T-helper 1 cell treated with Interleukin-12 subunit alpha and Interleukin-12 subunit beta and Interleukin-4 antibody, amounts not matched to agents 30 ng/mL and 1 ng/mL, for 36 hours (primary cell): ENCODE results near the gene CASKIN1. TPM values are rescaled to one million over a fixed set of nuclear protein-coding genes. Genes with fewer than 3 reads are reported as not detected.

ENCODE experiments used
- intact Hi-C: fragments of 100-400 bp; cut with micrococcal nuclease; formaldehyde crosslinking; loops from one replicate; pipeline ENCODE4 v1.15.1; 2024
- total RNA-seq: library from RNA; stranded (reverse); gene quantifications from 2 replicates; pipeline ENCODE4 v1.2.3, GENCODE V29; 2022

The CASKIN1 gene
- total RNA-seq, 1 donor from 2014 or later, result 0.05 TPM

DNA sequence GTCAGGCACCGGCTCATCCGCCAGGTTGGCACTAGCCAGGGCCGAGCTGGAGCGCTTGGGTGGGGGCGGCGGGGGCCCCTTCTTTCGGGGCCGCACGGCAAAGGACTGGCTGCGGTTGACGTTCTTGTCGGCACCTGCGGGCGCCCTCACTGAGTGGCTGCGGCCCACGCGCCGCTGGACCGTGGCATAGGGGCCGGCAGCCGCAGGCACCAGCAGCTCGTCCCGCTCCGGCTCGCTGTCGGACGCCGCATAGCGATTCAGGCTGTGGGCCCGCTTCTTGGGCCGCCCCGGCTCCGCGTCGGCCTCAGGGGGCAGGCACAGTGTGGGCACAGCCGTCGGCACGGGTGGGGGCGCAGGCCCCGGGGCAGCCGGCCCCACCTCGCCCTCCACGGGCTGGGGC is 15.9 kb downstream of the CASKIN1 start:
- intact Hi-C loops, result no loop called here

DNA sequence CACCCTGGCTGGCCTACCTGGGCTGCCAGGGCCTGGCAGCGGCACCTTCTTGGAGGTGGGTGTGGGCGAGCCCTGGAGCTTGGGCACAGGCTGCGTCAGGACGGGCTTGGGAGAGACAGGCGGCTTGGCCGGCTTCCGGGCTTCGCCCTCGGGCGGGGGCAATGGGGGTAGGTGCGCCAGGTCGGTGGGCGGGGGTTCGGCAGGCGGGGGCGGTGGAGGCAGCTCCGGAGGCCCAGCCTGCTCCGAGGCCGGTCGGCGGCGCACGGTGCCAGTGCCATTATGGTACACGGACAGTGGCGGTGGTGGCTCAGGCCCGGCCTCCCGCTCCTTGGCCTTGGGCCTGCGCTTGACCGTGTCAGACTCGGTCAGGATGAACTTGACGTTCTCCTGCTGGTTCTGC is 16.8 kb downstream of the CASKIN1 start:
- intact Hi-C loops, result no loop called here

DNA sequence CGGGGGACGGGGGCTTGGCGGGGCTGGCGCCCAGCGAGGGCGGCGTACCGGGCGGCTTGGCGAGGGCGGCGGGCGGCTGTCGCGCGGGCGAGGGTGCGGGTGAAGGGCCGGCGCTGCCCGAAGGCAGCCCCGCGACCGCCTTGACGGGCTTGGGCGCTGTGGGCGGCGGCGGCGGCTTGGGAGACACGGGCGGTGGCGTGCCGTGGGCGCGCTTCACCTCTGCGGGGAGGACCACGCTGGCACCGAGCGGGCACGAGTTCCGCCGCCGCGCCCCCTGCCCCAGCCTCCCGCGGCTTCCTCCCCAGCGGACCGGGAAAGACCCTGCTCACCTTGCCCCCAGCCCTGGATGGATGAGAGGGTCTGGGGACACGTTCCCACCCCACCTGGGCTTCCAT is 17.3 kb downstream of the CASKIN1 start:
- intact Hi-C loops, result no loop called here

DNA sequence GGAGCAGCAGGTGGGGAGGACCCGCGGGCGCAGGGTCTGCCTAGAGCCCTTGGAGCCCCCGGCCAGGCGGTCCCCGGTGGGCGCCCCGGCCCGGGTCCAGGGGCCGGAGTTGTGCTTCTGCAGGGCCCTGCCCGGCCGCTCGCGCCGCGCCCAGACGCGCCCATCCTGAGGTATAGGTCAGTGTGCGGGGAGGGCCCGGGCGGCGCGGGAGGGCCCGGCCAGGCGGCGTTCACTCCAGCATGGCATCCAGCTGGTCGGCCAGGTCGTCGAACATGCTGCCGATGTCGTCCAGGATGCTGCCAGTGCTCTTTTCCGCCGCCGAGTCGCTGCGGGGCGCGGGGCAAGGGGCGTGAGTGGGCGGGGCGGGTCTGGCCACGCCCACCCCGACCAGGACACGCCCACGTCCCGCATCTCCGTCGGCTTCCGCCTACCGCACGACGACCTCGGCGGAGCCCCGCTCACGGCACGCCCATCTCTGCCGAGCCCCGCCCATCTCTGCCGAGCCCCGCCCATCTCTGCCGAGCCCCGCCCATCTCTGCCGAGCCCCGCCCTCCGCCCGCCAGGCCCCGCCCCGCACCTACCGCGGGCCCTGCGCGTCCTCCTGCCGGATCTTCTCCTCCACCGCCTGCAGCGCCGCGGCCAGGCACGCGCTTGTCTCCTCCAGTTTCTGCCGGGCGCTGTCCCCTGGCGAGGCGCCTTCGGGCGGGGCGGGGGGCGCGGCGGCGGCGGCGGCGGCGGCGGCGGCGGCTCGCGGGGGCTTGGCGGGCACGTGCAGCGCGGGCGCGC is 17.9 kb downstream of the CASKIN1 start:
- intact Hi-C loops, result no loop called here

- intact Hi-C loops, result no loop called here
Observed at GRCh38 chr16:2177561-2177960, 18.8 kb downstream of the CASKIN1 start.

GRCh38 chr16:2177101-2177500 is 19.3 kb downstream of the CASKIN1 start:
- intact Hi-C loops, result no loop called here

GRCh38 chr16:2176047-2176446 is 20.4 kb downstream of the CASKIN1 start:
- intact Hi-C loops, result no loop called here

- intact Hi-C loops, result no loop called here
Observed at GRCh38 chr16:2175454-2175853, 21.0 kb downstream of the CASKIN1 start.

DNA sequence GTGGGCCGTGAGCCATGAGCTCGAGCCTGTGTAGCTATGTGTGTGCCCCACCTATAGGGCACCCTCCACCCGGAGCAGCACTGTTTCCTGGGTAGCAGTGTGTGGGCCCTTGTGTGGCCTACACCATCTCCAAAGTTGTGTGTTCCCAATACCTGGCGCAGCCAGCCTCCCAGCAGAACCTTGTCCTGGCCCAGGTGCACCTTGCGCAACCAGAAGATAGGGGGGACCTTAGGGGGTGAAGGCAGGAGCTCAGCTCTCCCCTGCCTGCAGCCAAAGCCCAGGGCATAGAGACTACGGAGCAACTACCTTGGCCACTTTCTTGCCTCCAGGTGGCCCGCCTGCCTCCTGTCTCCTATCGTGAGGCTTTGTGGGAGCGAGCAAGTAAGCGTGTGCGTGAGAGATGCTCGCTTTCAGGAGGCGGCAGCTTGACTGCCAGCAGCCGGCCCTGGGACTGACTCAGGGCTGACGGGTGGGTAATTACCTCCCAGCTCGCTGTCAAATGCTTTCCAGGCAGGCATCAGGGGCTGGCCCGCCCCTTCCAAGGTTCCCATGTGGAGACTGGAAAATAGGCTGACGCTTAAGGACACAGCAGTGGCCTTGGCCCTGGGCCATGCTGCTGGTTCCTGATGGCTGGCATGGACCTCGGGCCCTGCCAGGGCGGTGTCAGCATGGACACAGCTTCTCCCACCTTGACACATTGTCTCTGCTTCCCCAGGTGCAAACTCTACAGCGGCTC is 21.8 kb downstream of the CASKIN1 start:
- intact Hi-C loops, result no loop called here

DNA sequence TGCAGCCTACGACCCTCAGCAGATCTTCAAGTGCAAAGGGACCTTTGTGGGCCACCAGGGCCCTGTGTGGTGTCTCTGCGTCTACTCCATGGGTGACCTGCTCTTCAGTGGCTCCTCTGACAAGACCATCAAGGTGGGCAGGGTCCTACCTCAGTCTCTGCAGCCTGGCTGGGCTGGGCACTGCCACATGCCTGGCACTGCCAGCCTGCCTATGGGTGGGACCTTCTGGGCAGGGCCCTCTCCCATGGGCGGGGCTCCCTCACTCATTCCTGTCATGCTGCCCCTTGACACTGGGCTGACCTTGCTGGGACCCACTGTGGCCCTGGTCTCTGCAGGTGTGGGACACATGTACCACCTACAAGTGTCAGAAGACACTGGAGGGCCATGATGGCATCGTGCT is 22.5 kb downstream of the CASKIN1 start:
- intact Hi-C loops, result no loop called here

- intact Hi-C loops, result no loop called here
Observed at GRCh38 chr16:2173366-2173765, 23.0 kb downstream of the CASKIN1 start.

- intact Hi-C loops, result no loop called here
Observed at GRCh38 chr16:2172688-2173335, 23.6 kb downstream of the CASKIN1 start.

GRCh38 chr16:2171601-2172178 is 24.7 kb downstream of the CASKIN1 start:
- intact Hi-C loops, result no loop called here

DNA sequence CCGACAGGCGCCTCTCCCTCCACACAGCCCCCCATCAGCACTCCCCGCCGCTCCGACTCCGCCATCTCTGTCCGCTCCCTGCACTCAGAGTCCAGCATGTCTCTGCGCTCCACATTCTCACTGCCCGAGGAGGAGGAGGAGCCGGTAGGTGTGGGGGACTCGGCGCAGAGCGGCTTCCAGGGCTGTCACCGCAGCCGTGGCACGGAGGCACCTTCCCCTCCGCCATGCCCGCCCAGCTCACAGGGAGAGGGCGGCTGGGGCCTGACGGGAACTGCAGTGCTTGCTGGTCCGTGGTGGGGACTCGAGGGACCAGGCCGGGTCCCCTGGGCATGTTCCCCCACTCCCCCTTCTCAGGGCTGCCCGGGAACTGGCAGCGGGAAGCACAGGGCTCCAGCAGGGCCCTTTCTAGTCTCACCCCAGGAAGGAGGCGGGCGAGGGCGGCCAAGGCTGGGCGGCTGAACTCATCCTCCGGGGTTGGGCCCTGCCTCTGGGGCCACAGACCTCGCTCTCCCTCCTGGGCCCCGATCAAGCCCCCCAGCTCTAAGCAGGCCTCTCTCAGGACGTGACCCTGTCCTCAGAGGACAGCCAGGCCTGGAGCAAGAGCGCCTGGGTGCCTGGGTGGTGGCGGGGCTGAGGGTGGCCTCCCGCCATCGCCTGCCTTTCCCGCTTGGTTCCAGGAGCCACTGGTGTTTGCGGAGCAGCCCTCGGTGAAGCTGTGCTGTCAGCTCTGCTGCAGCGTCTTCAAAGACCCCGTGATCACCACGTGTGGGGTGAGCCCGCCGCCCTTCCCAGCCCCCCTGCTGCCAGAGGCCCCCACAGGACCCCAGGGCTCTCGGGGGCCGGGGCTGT is 25.6 kb downstream of the CASKIN1 start:
- intact Hi-C loops, result no loop called here

GRCh38 chr16:2170080-2170479 is 26.3 kb downstream of the CASKIN1 start:
- intact Hi-C loops, result no loop called here

DNA sequence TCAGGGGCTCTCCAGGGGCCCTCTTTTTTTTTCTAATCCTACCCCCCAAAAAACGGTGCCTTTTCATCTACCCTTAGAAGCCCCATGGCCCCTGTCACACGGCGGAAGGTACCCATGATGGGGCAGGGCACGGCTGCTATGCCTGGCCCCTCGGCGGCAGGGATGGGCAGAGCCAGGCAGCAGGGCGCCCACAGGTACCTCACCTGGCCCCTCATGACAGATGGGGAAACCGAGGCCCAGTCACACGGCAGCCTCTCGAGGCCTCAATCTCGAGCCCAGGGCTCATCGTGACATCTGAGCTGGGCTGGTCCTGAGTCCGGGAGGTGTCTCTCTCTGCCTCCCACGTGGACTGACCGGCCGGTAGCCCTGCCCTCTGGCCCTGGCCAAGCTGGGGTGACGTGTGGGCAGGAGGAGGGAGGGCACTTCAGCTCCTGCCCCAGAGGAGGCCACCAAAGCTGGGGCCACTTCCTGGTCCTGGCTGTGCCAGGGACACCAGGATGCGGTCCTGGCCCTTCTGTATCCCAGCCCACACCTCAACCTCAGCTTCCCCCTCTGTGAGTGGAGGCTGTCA is 29.3 kb downstream of the CASKIN1 start:
- intact Hi-C loops, result no loop called here

GRCh38 chr16:2166263-2167067 is 29.9 kb downstream of the CASKIN1 start:
- intact Hi-C loops, result no loop called here

DNA sequence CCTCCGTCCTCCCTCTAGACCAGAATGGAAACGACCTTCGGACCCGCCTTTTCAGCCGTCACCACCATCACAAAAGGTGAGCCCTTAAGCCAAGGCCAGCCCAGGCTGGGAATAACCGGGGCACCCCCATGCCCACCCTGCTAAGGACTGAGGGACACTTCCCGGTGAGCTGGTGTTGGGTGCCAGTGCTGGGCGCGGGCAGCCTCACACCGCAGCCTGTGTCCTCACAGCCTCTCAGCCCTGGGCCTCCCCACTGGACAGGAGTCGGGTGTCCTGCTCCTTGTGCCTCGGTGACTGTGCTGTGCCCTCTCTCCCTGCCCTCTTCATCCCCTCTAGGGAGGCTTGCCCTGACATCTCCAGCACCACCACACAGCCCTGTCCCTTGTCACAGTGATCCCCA is 30.5 kb downstream of the CASKIN1 start:
- intact Hi-C loops, result no loop called here

- intact Hi-C loops, result no loop called here
Observed at GRCh38 chr16:2163211-2163881, 33.1 kb downstream of the CASKIN1 start.
